PC-3 (cell line): ENCODE data around the gene TSPEAR. TPM values are rescaled to one million over a fixed set of nuclear protein-coding genes. Genes with fewer than 3 reads are reported as not detected.
"Not testable (repeated sequence)": the region's sequence is repeated elsewhere in the genome, so short reads cannot be mapped to it uniquely, and the experiment has no call there.

Source experiments
- ATAC-seq: fragments of 200-7000 bp; cut with Tn5 transposase; 2 replicates; pipeline ENCODE4 v1.9.1; 2020; ENCODE audit warnings: mild to moderate bottlenecking, moderate library complexity
- BruUV-seq: library from RNA; stranded (reverse); fragments of 400-500 nt; replicated peaks from 2 replicates; lab custom pipeline; 2021; lab: Mats Ljungman, UMichigan
- CTCF ChIA-PET: fragments of 300-600 bp; sonication (Branson Sonifier 250); formaldehyde crosslinking; loops from one replicate; lab custom pipeline; 2022; ENCODE audit warnings: antibody characterized with exemption; lab: Charles Lee
- POLR2A ChIA-PET: fragments of 300-600 bp; sonication (Branson Sonifier 250); formaldehyde crosslinking; loops from one replicate; lab custom pipeline; 2022; ENCODE audit warnings: antibody characterized with exemption; ENCODE audit not compliant: unreplicated experiment; lab: Charles Lee
- DNase-seq: peaks from one replicate; pipeline ENCODE4 v3.0.0-alpha.2; 2015
- H2AFZ ChIP-seq: fragments of 300-600 bp; sonication (generic); 2 replicates; pipeline ENCODE4 v1.6.0; 2016; ENCODE audit warnings: antibody characterized with exemption, low read length
- H3F3A ChIP-seq: fragments of 300-600 bp; sonication (generic); one replicate; pipeline ENCODE4 v1.6.0; 2017; ENCODE audit warnings: antibody characterized with exemption, low read length, control low read depth, mild to moderate bottlenecking; ENCODE audit not compliant: unreplicated experiment
- H3K27ac ChIP-seq: fragments of 300-600 bp; sonication (generic); 2 replicates; pipeline ENCODE4 v1.5.1; 2016; ENCODE audit warnings: mild to moderate bottlenecking, low read length
- H3K27me3 ChIP-seq: fragments of 300-600 bp; sonication (generic); 2 replicates; pipeline ENCODE4 v1.6.1; 2016; ENCODE audit warnings: low read length, mixed read lengths
- H3K36me3 ChIP-seq: fragments of 300-600 bp; sonication (generic); 2 replicates; pipeline ENCODE4 v1.6.1; 2016; ENCODE audit warnings: low read depth, mixed run types, low read length, mixed read lengths
- H3K4me1 ChIP-seq: fragments of 300-600 bp; sonication (generic); 2 replicates; pipeline ENCODE4 v1.5.1; 2016; ENCODE audit warnings: low read length; ENCODE audit not compliant: insufficient read depth
- H3K4me2 ChIP-seq: fragments of 300-600 bp; sonication (generic); 2 replicates; pipeline ENCODE4 v1.6.0; 2016; ENCODE audit warnings: low read length
- H3K4me3 ChIP-seq: fragments of 300-600 bp; sonication (generic); 2 replicates; pipeline ENCODE4 v1.5.1; 2016; ENCODE audit warnings: mild to moderate bottlenecking, low read length, mixed read lengths
- H3K79me2 ChIP-seq: fragments of 300-600 bp; sonication (generic); 2 replicates; pipeline ENCODE4 v1.6.1; 2017; ENCODE audit warnings: low read length, mixed read lengths
- H3K9ac ChIP-seq: fragments of 300-600 bp; sonication (generic); 2 replicates; pipeline ENCODE4 v1.6.0; 2016; ENCODE audit warnings: mild to moderate bottlenecking, low read length
- H3K9me2 ChIP-seq: fragments of 300-600 bp; sonication (generic); replicated peaks from 2 replicates; pipeline ENCODE4 v1.6.1; 2016; ENCODE audit warnings: mixed run types, low read length, mixed read lengths
- H3K9me3 ChIP-seq: fragments of 300-600 bp; sonication (generic); 2 replicates; pipeline ENCODE4 v1.6.1; 2016; ENCODE audit warnings: low read length, mixed read lengths
- H4K20me1 ChIP-seq: fragments of 300-600 bp; sonication (generic); 2 replicates; pipeline ENCODE4 v1.6.1; 2016; ENCODE audit warnings: low read length, mixed read lengths
- CTCF ChIP-seq: fragments of 300-600 bp; sonication (generic); conservative IDR thresholded peaks from 2 replicates; pipeline ENCODE4 v1.5.1; 2017; ENCODE audit warnings: antibody characterized with exemption, low read depth, mild to moderate bottlenecking, low read length
- EZH2 ChIP-seq: fragments of 300-600 bp; sonication (generic); IDR thresholded peaks from one replicate; pipeline ENCODE4 v1.6.1; 2017; ENCODE audit warnings: antibody characterized with exemption, mild to moderate bottlenecking, low read length; ENCODE audit not compliant: unreplicated experiment
- EZH2phosphoT487 ChIP-seq: fragments of 300-600 bp; sonication (generic); IDR thresholded peaks from 2 replicates; pipeline ENCODE4 v1.6.1; 2018; ENCODE audit warnings: mild to moderate bottlenecking, antibody characterized with exemption, low read length, borderline replicate concordance
- intact Hi-C: fragments of 100-400 bp; cut with micrococcal nuclease; formaldehyde crosslinking; loops from 2 replicates; pipeline ENCODE4 v1.9.0; 2023
- total RNA-seq: library from RNA; depleted of rRNA; stranded (reverse); fragments of >200 nt; gene quantifications from 2 replicates; pipeline ENCODE4 v1.2.3, GENCODE V29; 2014

TSPEAR gene
- total RNA-seq, 1 experiment from 2014 or later = 2.1 TPM

DNA sequence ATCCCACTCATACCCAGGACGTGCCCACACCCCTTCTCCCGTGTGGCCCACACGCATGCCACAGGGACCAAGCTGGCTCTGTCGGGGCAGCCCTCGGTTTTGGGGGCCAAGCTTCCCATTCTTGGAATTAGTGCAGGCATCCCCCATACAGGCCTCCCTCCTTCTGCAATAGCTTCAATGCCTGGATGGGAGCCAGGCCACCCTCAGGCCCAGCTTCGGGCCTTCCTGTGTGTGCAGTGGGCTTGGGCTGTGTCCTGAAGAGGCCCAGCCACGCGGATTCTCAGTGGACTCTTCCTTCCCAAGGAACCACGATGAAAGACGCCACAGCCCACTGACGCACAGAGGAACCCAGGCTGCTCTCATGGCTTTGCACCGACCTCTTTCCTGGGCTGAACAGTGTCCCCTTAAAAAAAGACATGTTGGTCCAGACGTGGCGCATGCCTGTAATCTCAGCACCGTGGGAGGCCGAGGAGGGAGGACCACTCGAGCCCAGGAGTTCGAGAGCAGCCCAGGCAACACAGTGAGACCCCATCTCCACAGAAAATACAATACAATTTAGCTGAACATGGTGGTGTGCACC lies 61.8 kb downstream of the TSPEAR start:
- H3K4me2 ChIP-seq = no peak overlapping the region
- BruUV-seq = no TSS peak
- no peaks in the 10 kb centered on the region for H3K36me3 ChIP-seq
- TF ChIP-seq EZH2 (no peak), EZH2phosphoT487 (no peak), CTCF (no peak)
- H3K9me2 ChIP-seq = no peaks in the 10 kb centered on the region
- ChIA-PET POLR2A (no interaction called here), CTCF (no interaction called here)
- no peaks in the 10 kb centered on the region for H3K79me2 ChIP-seq
- H3K9me3 ChIP-seq = no peaks in the 10 kb centered on the region
- intact Hi-C loops = no loop called here
- H2AFZ ChIP-seq = no peak overlapping the region
- H4K20me1 ChIP-seq = no peaks in the 10 kb centered on the region
- H3K4me1 ChIP-seq = no peaks in the 10 kb centered on the region
- no peak overlapping the region for H3K4me3 ChIP-seq
- no peak for DNase-seq
- ATAC-seq = no peak
- no peaks in the 10 kb centered on the region for H3F3A ChIP-seq
- no peak overlapping the region for H3K27ac ChIP-seq
- H3K9ac ChIP-seq = no peak overlapping the region
- no peaks in the 10 kb centered on the region for H3K27me3 ChIP-seq

- DNase-seq = no peak
- Histone ChIP-seq H3K79me2 (no peaks in the 10 kb centered on the region), H3K4me3 (no peak overlapping the region), H3K4me2 (no peak overlapping the region), H3K9me3 (no peaks in the 10 kb centered on the region), H3K9me2 (no peaks in the 10 kb centered on the region), H3K27me3 (no peaks in the 10 kb centered on the region), H3K9ac (no peak overlapping the region), H3F3A (no peaks in the 10 kb centered on the region), H3K27ac (no peak overlapping the region), H3K4me1 (no peaks in the 10 kb centered on the region), H3K36me3 (no peaks in the 10 kb centered on the region), H2AFZ (no peak overlapping the region), H4K20me1 (no peaks in the 10 kb centered on the region)
- BruUV-seq = no TSS peak
- ChIA-PET POLR2A (no interaction called here), CTCF (no interaction called here)
- no peak for ATAC-seq
- intact Hi-C loops = no loop called here
- TF ChIP-seq CTCF = no peak
- no peak for TF ChIP-seq EZH2phosphoT487
- TF ChIP-seq EZH2 = no peak
Measured at GRCh38 chr21:44648557-44649311, 62.6 kb downstream of the TSPEAR start.

- Histone ChIP-seq H3F3A (no peaks in the 10 kb centered on the region), H4K20me1 (no peaks in the 10 kb centered on the region), H2AFZ (no peak overlapping the region), H3K27ac (no peak overlapping the region), H3K4me1 (no peaks in the 10 kb centered on the region), H3K9me3 (no peaks in the 10 kb centered on the region), H3K36me3 (no peaks in the 10 kb centered on the region), H3K79me2 (no peaks in the 10 kb centered on the region), H3K9ac (no peak overlapping the region), H3K9me2 (no peaks in the 10 kb centered on the region), H3K27me3 (no peaks in the 10 kb centered on the region), H3K4me3 (no peak overlapping the region), H3K4me2 (no peak overlapping the region)
- intact Hi-C loops = no loop called here
- POLR2A ChIA-PET = no interaction called here
- CTCF ChIA-PET = no interaction called here
- ATAC-seq (no peak), DNase-seq (no peak)
- no TSS peak for BruUV-seq
- no peak for TF ChIP-seq EZH2
- TF ChIP-seq EZH2phosphoT487 = no peak
- TF ChIP-seq CTCF = no peak
Measured at GRCh38 chr21:44647222-44647552, 64.2 kb downstream of the TSPEAR start.

DNA sequence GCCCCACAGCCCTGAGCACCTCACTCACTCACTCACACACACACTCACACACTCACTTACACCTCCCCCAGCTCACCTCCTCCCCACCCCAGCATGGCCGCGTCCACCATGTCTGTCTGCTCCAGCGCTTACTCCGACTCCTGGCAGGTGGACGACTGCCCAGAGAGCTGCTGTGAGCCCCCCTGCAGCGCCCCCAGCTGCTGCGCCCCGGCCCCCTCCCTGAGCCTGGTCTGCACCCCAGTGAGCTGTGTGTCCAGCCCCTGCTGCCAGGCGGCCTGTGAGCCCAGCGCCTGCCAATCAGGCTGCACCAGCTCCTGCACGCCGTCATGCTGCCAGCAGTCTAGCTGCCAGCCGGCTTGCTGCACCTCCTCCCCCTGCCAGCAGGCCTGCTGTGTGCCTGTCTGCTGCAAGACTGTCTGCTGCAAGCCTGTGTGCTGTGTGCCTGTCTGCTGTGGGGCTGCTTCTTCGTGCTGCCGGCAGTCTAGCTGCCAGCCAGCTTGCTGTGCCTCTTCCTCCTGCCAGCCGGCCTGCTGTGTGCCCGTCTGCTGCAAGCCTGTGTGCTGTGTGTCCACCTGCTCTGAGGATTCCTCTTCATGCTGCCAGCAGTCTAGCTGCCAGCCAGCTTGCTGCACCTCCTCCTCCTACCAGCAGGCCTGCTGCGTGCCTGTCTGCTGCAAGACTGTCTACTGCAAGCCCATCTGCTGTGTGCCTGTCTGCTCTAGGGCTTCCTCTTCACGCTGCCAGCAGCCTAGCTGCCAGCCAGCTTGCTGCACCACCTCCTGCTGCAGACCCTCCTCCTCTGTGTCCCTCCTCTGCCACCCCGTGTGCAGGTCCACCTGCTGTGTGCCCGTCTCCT lies 64.8 kb downstream of the TSPEAR start, which contains the start of gene KRTAP10-11:
TSS of gene KRTAP10-11 (plus strand) at position 49 of the 856 bp plus-strand sequence. CDS start at position 94, 45 bp downstream.
- intact Hi-C loops, H3K9me3 ChIP-seq, H3K79me2 ChIP-seq, H3K9ac ChIP-seq, H3K27ac ChIP-seq, DNase-seq, H3F3A ChIP-seq, ATAC-seq, H3K27me3 ChIP-seq, H3K4me1 ChIP-seq, H3K4me2 ChIP-seq, H3K4me3 ChIP-seq, BruUV-seq, POLR2A ChIA-PET, H2AFZ ChIP-seq, H3K36me3 ChIP-seq, CTCF ChIA-PET, H3K9me2 ChIP-seq, H4K20me1 ChIP-seq: not testable (repeated sequence)
